PC-9 (cell line): ENCODE measurements around the gene GBE1.

Source experiments
- EZH2 ChIP-seq: fragments of 200-600 bp; sonication (generic); IDR thresholded peaks from 2 replicates; pipeline ENCODE4 v1.8.0; 2017; ENCODE audit warnings: antibody characterized with exemption, low read depth
- TF ChIP-seq, protein P1 (sequence below): fragments of 200-600 bp; sonication (generic); conservative IDR thresholded peaks from 2 replicates; pipeline ENCODE4 v1.6.1; 2017; ENCODE audit warnings: mixed run types, antibody characterized with exemption, mild to moderate bottlenecking, moderate library complexity

DNA sequence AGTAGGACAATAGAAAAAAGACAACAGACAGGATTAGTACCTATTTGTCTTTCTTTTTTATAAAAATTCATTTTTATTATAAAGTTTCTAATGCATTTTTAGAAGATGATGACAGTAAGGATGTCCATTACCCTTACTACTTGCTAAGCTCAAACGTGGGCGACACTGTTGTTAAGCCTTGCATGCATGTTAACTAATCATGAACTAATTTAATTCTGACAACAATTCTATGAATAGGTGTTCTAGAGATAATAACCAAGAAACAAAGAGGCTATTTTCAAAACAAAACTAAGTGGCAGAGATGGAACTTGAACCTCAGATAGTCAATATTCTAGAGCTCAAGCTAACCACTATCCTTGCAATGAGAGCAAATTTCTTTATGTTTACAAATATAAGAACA is 247.9 kb downstream of the GBE1 start:
- TF ChIP-seq, protein P1, sequence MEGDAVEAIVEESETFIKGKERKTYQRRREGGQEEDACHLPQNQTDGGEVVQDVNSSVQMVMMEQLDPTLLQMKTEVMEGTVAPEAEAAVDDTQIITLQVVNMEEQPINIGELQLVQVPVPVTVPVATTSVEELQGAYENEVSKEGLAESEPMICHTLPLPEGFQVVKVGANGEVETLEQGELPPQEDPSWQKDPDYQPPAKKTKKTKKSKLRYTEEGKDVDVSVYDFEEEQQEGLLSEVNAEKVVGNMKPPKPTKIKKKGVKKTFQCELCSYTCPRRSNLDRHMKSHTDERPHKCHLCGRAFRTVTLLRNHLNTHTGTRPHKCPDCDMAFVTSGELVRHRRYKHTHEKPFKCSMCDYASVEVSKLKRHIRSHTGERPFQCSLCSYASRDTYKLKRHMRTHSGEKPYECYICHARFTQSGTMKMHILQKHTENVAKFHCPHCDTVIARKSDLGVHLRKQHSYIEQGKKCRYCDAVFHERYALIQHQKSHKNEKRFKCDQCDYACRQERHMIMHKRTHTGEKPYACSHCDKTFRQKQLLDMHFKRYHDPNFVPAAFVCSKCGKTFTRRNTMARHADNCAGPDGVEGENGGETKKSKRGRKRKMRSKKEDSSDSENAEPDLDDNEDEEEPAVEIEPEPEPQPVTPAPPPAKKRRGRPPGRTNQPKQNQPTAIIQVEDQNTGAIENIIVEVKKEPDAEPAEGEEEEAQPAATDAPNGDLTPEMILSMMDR = no peak
- no peak for TF ChIP-seq EZH2
